T-helper 2 cell treated with Interferon-gamma antibody and Interleukin-4, amounts not matched to agents 5 μg/mL and 100 μg/mL, for 36 hours (primary cell): ENCODE data around the gene CRHR1.

Experiments used
- DNase-seq: peaks from one replicate; pipeline ENCODE4 v3.0.0; 2021; ENCODE audit warnings: low spot score
- H3K27ac Mint-ChIP-seq: one replicate; pipeline ENCODE4 v1.8.0; 2021; ENCODE audit warnings: mild to moderate bottlenecking, mixed read lengths
- H3K27me3 Mint-ChIP-seq: one replicate; pipeline ENCODE4 v1.8.0; 2021; ENCODE audit warnings: low read depth, mixed read lengths
- H3K36me3 Mint-ChIP-seq: one replicate; pipeline ENCODE4 v1.8.0; 2021; ENCODE audit warnings: low read depth, mixed read lengths
- H3K4me1 Mint-ChIP-seq: one replicate; pipeline ENCODE4 v1.8.0; 2021; ENCODE audit warnings: low read depth, mixed read lengths
- H3K4me3 Mint-ChIP-seq: one replicate; pipeline ENCODE4 v1.8.0; 2022; ENCODE audit warnings: mild to moderate bottlenecking, moderate library complexity, mixed read lengths
- H3K9me3 Mint-ChIP-seq: one replicate; pipeline ENCODE4 v1.8.0; 2021; ENCODE audit warnings: mixed read lengths

Gene CRHR1

GRCh38 chr17:45771271-45771959 is 12.7 kb upstream of the CRHR1 start:
- no peaks in the 10 kb centered on the region for H3K36me3 Mint-ChIP-seq
- H3K27ac Mint-ChIP-seq: no peak overlapping the region

GRCh38 chr17:45775148-45775547 is 9.0 kb upstream of the CRHR1 start:
- Mint-ChIP-seq H3K27ac (no peak overlapping the region), H3K4me3 (no peak overlapping the region), H3K36me3 (no peaks in the 10 kb centered on the region), H3K4me1 (no peaks in the 10 kb centered on the region), H3K27me3 (peaks cover 27% of the 10 kb centered on the region), H3K9me3 (no peaks in the 10 kb centered on the region)
- DNase-seq: no peak

More at GRCh38 chr17:45771271-45771959, 12.7 kb upstream of the CRHR1 start:
- H3K4me1 Mint-ChIP-seq: no peaks in the 10 kb centered on the region
- DNase-seq: no peak
- H3K4me3 Mint-ChIP-seq: no peak overlapping the region
- H3K9me3 Mint-ChIP-seq: no peaks in the 10 kb centered on the region
- peaks cover 20% of the 10 kb centered on the region for H3K27me3 Mint-ChIP-seq

GRCh38 chr17:45775576-45776011 is 8.5 kb upstream of the CRHR1 start:
- H3K27me3 Mint-ChIP-seq: peaks cover 32% of the 10 kb centered on the region
- no peaks in the 10 kb centered on the region for H3K36me3 Mint-ChIP-seq
- H3K27ac Mint-ChIP-seq: no peak overlapping the region
- DNase-seq: no peak
- H3K4me1 Mint-ChIP-seq: no peaks in the 10 kb centered on the region
- no peaks in the 10 kb centered on the region for H3K9me3 Mint-ChIP-seq
- no peak overlapping the region for H3K4me3 Mint-ChIP-seq

GRCh38 chr17:45776896-45777295 is 7.2 kb upstream of the CRHR1 start:
- no peak overlapping the region for H3K27ac Mint-ChIP-seq
- H3K4me1 Mint-ChIP-seq: no peaks in the 10 kb centered on the region
- H3K36me3 Mint-ChIP-seq: no peaks in the 10 kb centered on the region
- DNase-seq: no peak
- H3K4me3 Mint-ChIP-seq: no peak overlapping the region
- peaks cover 39% of the 10 kb centered on the region for H3K27me3 Mint-ChIP-seq
- H3K9me3 Mint-ChIP-seq: no peaks in the 10 kb centered on the region

- Mint-ChIP-seq H3K4me3 (no peak overlapping the region), H3K9me3 (no peaks in the 10 kb centered on the region), H3K27ac (no peak overlapping the region), H3K4me1 (no peaks in the 10 kb centered on the region), H3K27me3 (peaks cover 44% of the 10 kb centered on the region), H3K36me3 (no peaks in the 10 kb centered on the region)
- no peak for DNase-seq
Observed at GRCh38 chr17:45777388-45777787, 6.7 kb upstream of the CRHR1 start.

GRCh38 chr17:45780921-45781320 is 3.2 kb upstream of the CRHR1 start:
- Mint-ChIP-seq H3K27ac (no peak overlapping the region), H3K27me3 (peaks cover 57% of the 10 kb centered on the region), H3K4me3 (no peak overlapping the region), H3K4me1 (peaks cover 2% of the 10 kb centered on the region), H3K9me3 (no peaks in the 10 kb centered on the region), H3K36me3 (no peaks in the 10 kb centered on the region)
- no peak for DNase-seq

- H3K27me3 Mint-ChIP-seq: peaks cover 75% of the 10 kb centered on the region
- DNase-seq: peak; percentile 30
- no peaks in the 10 kb centered on the region for H3K9me3 Mint-ChIP-seq
- no peaks in the 10 kb centered on the region for H3K36me3 Mint-ChIP-seq
- H3K27ac Mint-ChIP-seq: no peak overlapping the region
- H3K4me1 Mint-ChIP-seq: peaks cover 2% of the 10 kb centered on the region
- peak overlapping the region; percentile 72 for H3K4me3 Mint-ChIP-seq
Observed at GRCh38 chr17:45782889-45783592, 1.1 kb upstream of the CRHR1 start.

- H3K27ac Mint-ChIP-seq: no peak overlapping the region
- no peaks in the 10 kb centered on the region for H3K36me3 Mint-ChIP-seq
- H3K27me3 Mint-ChIP-seq: peaks cover 80% of the 10 kb centered on the region
- peaks cover 2% of the 10 kb centered on the region for H3K4me1 Mint-ChIP-seq
- H3K9me3 Mint-ChIP-seq: no peaks in the 10 kb centered on the region
- no peak for DNase-seq
- H3K4me3 Mint-ChIP-seq: peak overlapping the region; percentile 72
Observed at GRCh38 chr17:45783593-45784292, 377 bp upstream of the CRHR1 start.

GRCh38 chr17:45784741-45785479 is 790 bp downstream of the CRHR1 start:
- peak; percentile 55 for DNase-seq
- peak overlapping the region; percentile 75 for H3K4me3 Mint-ChIP-seq
- no peaks in the 10 kb centered on the region for H3K9me3 Mint-ChIP-seq
- H3K36me3 Mint-ChIP-seq: no peaks in the 10 kb centered on the region
- no peak overlapping the region for H3K27ac Mint-ChIP-seq
- H3K4me1 Mint-ChIP-seq: peaks cover 2% of the 10 kb centered on the region
- peaks cover 81% of the 10 kb centered on the region for H3K27me3 Mint-ChIP-seq

- H3K9me3 Mint-ChIP-seq: no peaks in the 10 kb centered on the region
- peaks cover 77% of the 10 kb centered on the region for H3K27me3 Mint-ChIP-seq
- H3K4me3 Mint-ChIP-seq: no peak overlapping the region
- no peak overlapping the region for H3K27ac Mint-ChIP-seq
- DNase-seq: no peak
- H3K4me1 Mint-ChIP-seq: peaks cover 2% of the 10 kb centered on the region
- H3K36me3 Mint-ChIP-seq: no peaks in the 10 kb centered on the region
Observed at GRCh38 chr17:45785480-45786193, 1.5 kb downstream of the CRHR1 start.

GRCh38 chr17:45786349-45786748 is 2.2 kb downstream of the CRHR1 start:
- H3K4me3 Mint-ChIP-seq: no peak overlapping the region
- peaks cover 70% of the 10 kb centered on the region for H3K27me3 Mint-ChIP-seq
- no peak for DNase-seq

GRCh38 chr17:45787044-45787443 is 2.9 kb downstream of the CRHR1 start:
- H3K9me3 Mint-ChIP-seq: no peaks in the 10 kb centered on the region
- peaks cover 2% of the 10 kb centered on the region for H3K4me1 Mint-ChIP-seq
- H3K27ac Mint-ChIP-seq: no peak overlapping the region
- DNase-seq: no peak
- no peaks in the 10 kb centered on the region for H3K36me3 Mint-ChIP-seq
- H3K4me3 Mint-ChIP-seq: no peak overlapping the region
- peaks cover 64% of the 10 kb centered on the region for H3K27me3 Mint-ChIP-seq

More at GRCh38 chr17:45786349-45786748, 2.2 kb downstream of the CRHR1 start:
- no peaks in the 10 kb centered on the region for H3K36me3 Mint-ChIP-seq
- H3K4me1 Mint-ChIP-seq: peaks cover 2% of the 10 kb centered on the region
- H3K9me3 Mint-ChIP-seq: no peaks in the 10 kb centered on the region
- H3K27ac Mint-ChIP-seq: no peak overlapping the region

GRCh38 chr17:45787656-45788055 is 3.5 kb downstream of the CRHR1 start:
- no peak overlapping the region for H3K4me3 Mint-ChIP-seq
- no peaks in the 10 kb centered on the region for H3K36me3 Mint-ChIP-seq
- peaks cover 2% of the 10 kb centered on the region for H3K4me1 Mint-ChIP-seq
- H3K9me3 Mint-ChIP-seq: no peaks in the 10 kb centered on the region
- H3K27ac Mint-ChIP-seq: no peak overlapping the region
- no peak for DNase-seq
- H3K27me3 Mint-ChIP-seq: peaks cover 64% of the 10 kb centered on the region
